IPS DF 19.7 (cell line): Measurements from ENCODE around the gene CSTPP1.
A peak's percentile ranks its signal among the peaks of the same experiment; 100 is the strongest.
"Not testable (repeated sequence)": the region's sequence is repeated elsewhere in the genome, so short reads cannot be mapped to it uniquely, and the experiment has no call there.

Experiments
- DNase-seq: peaks from one replicate; pipeline ENCODE4 v3.0.0-alpha.2; 2013; ENCODE audit warnings: low read depth, low spot score

CSTPP1 gene

DNA sequence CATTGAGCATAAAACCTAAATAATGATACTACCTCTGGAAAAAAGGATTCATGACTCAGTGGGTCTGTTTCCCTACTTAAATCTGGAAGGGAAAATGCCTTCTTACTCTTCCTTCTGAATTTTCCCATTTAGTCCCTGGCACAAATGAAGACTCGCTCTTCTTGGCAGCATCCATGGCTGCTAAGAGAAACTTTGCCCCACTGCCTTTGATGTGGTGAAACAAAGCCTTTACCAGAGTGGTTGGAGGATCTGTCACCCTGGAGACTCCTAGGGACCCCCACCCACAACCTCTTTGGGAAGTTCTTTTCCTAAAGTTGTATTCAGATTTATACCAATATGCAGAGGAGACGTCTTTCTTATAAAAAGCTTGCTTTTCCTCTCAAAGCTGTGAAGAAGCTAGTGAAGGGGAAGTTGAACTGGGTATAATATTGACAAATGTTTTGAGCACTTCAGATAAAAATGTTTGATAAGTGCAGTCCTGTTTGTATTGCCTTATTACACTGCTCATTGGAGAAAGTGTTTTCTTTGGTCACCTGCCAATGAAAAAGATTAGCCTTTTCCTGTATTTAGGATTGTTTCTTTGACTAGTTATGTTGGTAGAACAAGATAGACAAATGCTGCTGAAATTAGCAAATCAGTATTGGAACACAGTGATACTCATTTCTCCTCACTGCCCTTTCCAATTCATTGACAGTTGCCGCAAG is 162.8 kb downstream of the CSTPP1 start:
- no peak for DNase-seq

DNA sequence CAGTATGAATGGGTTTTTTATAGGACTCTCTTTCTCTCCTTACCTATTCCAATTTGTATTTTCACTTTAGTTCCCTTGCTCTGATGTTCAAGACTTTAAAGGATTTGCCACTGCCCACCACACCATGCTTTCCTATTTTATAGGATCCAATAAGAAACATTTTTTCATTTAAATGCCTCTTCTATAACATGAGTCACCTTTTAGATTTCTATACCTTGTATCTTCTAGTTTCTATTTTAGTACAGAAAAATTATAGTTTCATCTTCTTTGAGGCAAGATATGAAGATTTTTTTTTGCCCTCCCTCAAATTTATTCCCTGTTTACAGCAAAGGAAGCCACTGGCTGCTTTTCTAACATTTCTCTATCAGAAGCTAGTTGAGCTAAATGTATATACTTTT is 163.4 kb downstream of the CSTPP1 start:
- DNase-seq = no peak

DNA sequence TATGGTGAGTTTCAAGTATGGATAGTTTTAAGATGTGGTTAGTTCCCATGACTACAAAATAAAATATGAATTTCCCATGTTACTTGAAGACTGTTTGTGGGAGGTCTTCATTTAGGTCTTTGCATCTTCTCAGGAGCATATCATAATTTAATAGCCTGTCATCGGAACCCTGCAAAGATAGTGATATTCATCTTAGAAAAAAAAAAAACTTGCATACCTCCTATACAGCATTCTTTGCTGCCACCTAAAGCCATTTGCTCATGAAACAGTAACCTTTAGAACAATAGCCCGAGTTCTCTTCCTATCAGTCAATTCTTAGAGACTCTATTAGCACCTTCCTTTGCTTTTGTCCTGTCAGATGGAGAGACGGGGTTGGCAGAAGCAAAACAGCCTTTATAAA is 164.8 kb downstream of the CSTPP1 start:
- DNase-seq = no peak

DNA sequence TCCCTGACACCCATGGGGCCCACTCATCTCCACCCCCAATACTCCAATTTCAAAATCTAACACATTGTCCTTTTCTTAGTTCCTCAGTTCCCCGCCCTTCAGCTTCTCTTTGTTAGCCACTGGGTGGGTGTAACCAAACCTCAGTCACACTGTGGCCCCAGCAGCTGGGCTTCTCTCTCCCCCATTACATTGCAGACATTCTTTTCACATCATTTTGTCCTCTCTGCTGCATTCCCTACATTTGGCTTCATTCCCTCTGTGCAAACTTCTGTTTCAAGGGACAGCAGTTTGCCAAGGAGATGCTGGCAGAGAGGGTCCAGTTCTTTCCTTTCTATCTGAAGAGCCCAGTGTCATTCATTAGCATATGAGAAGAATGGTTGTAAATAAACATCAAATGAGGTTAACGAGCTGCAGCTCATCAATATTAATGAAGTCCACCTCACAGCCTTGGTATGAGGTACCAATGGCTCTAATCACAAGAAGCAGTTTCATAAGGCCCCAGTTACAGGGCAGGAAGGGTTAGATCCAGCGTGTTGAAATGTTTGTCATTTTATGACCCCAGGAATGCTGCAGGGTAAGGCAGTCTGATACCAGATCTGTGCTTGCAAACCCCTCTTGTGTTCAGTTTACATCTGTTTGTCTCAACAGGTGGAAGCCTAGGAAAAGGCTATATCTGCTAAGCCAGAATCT is 167.8 kb downstream of the CSTPP1 start:
- DNase-seq = peak; percentile 28

DNA sequence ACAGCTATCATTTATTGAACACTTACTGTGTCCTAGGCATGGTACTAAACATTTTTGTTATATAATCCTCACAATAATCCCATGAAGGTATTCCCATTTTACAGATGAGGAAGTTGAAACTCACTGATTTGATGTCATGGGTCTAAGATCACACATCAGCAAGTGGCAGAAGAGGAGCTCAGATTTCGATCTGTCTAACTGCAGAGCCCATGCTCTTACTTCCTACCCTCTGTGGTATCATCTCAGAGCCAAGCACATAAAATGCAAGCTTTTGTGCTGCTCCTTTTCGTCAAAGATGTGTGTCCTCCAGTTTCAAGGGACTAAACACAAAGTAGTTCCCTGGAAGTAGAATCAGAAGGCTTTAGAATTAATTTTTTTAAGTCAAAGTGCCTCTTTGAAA is 169.0 kb downstream of the CSTPP1 start:
- DNase-seq = no peak

DNA sequence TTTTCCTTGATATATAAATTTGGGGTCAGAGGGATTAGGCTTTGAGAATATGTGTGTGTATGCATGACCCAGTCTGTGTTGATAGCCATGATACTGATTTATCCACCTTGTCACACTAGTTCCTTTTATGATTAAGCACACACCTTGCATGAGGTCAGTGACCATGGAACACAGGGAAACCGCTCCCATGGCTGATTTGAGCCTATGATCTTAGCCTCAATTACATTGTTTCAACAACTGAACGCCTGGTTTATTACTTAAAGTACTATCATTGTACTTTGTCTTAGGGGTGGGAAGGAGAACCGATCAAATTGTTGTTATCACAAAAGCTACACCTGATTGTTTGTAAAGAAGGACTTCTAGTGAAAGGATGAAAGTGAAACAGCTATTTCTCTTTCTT is 169.4 kb downstream of the CSTPP1 start:
- DNase-seq = no peak

DNA sequence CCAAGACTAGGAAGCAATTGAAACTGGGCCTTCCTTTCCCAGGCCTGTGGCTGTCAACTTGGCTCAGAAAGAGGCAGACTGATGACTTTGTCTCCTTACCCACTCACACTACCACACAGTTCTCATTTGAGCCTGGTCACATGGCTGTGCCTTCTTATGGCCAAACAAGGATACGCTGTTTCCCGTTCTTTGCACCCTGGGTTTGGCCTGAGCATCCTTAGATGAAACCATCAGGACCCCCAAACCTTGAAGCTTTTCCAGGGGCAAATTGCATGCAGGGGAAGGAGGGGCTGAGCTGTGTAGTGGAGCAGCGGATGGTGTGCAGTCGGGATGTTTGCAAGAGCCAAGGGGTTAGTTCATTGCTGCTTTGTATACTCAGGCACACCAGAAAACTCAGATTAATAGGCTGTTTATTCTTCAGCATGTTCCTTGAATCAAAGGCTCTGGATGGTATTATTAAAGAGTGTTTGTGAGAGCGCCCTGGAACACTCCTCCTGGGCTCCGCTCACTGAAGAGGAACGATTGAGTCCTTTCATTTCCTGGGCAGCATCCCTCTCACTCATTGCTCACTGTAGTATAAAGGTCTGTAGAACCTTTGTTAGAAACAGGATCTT is 170.3 kb downstream of the CSTPP1 start:
- no peak for DNase-seq

DNA sequence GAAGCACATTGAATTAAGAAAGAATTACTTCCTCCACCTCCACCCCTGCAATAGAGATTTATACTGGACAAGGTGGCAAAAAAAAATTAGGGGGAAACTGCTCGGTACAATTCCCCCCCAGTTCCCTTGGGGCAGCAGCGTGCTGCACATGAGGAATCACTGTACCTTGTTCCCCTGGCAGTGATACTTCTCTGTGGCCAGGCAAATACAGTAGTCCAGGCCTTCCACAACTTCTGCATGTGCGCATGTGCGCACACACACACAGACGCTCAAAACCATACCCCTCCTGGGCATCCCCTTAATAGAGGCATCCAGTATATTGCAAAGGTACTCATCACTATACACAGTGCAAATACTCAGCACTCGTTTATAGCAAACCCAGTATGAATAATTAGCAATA is 171.2 kb downstream of the CSTPP1 start:
- no peak for DNase-seq

DNA sequence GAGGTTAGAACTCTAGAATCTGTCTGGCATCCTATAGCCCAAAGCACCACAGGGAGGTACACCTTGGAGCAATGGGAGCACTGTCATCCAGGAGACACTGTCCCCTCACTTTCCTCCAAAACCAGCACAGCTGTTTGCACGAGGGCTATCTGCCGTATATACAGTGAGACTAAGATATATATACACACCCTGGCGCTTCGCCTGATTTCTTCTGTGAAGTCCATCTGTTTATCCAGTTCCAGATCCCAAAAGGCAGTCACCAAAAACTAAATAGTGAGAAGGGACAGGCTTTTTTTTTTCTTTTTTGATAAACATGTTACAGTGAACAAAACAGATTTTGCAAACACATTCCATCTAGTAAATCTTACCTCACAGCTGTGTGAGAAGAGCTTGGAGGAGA is 171.7 kb downstream of the CSTPP1 start:
- DNase-seq = no peak

DNA sequence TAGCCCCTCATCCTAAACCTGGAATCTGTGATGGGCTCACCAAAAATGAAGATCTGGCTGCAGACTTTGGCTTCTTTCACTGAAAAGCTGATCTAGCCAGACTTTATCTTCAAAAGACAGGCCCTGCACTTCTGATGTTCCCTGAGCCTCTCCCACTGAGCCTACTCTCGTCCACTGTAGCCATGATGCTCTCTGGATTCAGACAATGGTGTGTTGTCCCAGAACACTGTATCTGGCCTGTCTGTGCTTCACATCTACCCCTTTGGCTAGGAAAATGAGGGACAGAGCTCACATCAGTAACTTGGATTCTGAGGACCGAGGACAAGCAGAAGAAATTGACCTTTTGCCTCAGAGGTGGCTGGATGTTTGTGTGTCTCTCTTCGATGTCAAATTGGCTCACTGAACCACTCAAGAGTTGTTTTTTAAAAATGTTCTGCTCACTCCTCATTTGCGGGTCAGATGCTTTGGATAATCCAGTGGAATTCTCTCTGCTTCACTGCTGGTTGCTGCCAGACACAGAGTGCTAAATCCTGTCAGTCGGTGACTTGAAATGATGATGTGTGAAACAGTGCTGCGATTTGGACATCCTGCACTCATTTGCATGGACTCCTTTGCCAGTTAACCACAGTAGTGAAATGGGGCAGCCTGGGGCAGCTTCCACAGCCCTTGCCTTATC is 172.6 kb downstream of the CSTPP1 start:
- no peak for DNase-seq

DNA sequence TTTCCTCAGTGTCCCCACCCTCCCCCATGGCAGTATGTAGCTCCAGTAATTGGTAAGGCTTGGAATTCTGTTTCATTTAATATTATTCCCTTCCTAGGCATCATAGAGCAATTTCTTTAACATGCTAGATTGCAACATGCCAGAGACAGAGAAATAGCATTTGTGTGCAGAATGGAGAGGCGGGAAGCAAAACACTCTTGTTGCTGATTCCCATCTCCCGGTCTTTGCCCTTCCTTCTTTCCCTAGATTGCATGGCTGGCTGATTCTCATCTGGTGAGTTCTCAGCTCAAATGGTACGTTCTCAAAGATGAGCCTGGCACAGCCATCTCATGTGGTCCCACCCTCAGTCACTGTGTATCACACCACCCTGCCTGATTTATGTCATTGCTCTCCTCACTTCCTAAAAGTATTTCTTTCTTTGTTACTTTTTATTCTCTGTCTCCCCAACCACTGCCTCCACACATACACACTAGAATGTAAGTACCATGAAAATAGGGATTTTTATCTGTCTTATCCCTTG is 173.2 kb downstream of the CSTPP1 start:
- no peak for DNase-seq

DNA sequence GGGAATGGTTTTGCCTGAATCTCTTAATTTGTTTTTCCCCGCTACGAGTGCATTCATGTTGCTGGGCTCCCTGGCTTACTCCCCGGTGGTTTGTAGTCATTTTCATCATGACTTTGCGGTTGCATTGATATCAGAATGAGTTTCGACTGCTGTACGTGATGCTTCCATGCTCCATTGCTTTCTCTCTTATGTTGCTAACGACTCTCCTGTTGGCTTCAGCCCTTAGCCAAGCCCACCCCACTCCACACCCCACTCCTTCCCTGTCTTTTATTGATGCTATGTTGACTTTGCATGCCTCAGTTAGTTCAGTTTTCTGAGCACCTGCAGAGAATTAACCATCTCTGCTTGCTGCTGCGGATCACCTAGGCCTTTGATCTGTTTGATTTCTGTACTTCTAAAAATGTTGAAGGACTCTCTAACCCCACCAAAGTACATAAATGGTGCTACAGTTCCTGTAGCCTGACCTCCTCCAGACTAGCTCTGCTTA is 174.8 kb downstream of the CSTPP1 start:
- DNase-seq = no peak

DNA sequence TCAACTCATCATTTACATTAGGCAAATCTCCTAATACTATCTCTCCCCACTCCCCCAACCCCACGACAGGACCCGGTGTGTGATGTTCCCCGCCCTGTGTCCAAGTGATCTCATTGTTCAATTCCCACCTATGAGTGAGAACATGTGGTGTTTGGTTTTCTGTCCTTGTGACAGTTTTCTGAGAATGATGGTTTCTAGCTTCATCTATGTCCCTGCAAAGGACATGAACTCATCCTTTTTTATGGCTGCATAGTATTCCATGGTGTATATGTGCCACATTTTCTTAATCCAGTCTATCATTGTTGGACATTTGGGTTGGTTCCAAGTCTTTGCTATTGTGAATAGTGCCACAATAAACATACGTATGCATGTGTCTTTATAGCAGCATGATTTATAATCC is 176.4 kb downstream of the CSTPP1 start:
- not testable (repeated sequence) for DNase-seq

DNA sequence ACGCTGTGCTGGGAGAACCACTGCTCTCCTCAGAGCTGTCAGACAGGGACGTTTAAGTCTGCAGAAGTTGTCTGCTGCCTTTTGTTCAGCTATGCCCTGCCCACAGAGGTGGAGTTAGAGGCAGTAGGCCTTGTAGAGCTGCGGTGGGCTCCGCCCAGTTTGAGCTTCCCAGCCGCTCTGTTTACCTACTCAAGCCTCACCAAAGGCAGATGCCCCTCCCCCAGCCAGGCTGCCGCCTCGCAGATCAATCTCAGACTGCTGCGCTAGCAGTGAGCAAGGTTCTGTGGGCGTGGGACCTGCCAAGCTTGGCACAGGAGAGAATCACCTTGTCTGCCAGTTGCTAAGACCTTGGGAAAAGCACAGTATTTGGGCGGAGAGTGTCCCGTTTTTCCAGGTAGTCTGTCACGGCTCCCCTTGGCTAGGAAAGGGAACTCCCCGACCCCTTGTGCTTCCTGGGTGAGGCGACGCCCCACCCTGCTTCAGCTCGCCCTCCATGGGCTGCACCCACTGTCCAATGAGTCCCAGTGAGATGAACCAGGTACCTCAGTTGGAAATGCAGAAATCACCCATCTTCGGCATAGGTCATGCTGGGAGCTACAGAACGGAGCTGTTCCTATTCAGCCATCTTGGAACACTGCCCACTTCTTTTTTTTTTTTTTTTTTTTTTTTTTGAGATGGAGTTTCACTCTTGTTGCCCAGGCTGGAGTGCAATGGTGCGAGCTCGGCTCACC is 182.6 kb downstream of the CSTPP1 start:
- not testable (repeated sequence) for DNase-seq

DNA sequence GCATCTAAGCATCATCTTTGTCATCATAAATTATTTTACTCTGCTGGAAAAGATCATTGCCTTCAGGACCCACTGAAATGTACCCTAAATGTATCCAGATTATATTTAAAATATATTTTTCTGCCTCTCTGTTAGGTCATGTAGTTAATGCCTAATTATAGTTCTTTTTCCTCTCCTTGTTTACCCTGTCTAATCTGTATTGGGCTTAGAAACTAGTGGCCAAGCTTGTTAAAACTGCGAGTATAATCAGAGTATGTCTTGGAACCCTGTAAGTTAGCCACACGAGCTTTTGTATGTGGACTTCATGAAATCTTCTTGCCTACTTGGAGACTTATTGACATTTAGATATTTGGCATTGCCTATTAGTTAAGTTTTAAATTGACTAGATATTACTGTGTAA is 184.5 kb downstream of the CSTPP1 start:
- no peak for DNase-seq

DNA sequence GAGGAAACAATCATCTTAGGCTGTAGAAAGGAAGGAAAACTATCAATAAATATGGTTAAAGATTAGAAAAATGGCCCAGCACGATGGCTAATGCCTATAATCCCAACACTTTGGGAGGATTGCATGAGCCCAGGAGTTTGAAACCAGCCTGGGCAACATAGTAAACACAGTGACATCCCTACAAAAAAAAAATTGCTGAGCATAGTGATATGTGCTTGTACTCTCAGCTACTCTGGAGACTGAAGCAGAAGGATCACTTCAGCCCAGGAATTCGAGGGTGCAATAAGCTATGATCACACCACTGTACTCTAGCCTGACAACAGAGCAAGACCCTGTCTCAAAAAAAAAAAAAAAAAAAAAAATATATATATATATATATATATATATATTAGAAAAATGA is 185.2 kb downstream of the CSTPP1 start:
- DNase-seq = no peak

DNA sequence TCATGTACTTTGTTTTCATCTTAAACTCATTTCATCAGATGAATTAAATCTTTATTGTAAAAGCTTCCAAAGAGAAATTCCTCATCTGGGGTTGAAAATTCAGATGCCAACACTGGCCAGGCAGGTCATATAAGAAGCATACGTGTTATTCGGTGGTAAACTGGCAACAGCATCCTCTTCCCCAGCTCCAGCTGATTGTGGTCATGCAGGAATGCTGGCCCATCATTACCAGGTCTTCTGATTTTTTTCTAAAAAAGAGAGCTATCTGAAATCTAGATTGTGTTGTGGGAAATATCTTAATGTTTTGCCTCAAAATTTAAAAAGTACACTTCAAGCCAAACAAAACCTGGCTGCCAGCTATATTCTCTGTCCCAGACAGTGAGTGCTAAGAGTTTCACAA is 186.5 kb downstream of the CSTPP1 start:
- DNase-seq = no peak

DNA sequence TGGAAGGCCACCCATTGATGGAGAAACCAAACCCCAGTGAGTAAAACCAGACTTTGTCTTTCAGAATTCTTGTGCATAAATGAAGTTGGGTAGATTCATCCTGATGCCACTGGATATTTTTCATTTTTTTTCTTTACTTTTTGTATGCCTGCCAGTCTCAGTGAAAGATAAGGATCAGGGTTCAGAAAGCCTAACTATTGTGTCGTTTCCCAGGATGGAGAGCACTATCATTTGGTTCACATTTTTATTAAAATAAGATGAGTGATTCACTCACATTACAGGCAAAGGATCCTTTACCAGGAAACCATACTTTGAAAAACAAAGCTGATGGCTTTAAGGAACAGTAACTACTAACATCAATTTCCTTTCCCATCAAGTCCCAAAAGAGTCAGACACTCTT is 188.1 kb downstream of the CSTPP1 start:
- no peak for DNase-seq

DNA sequence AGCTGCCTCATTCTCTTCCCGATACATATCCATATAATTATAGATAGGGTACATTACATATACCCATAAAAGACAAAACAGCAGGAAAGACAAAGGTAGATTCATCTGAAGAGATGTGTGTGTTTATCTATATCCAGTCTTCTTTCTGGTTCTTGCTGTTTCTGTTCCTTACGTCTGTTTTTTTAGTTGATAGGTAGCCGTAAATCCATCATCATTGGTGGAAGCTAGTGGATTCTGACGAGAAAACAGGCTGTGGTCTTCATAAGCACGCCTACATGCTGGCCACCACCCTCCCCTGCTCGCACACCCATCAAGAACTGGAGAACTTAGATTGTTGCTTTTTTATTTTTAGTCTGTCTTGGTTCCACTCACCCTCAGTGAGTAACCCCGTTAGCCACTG is 188.5 kb downstream of the CSTPP1 start:
- DNase-seq = no peak

DNA sequence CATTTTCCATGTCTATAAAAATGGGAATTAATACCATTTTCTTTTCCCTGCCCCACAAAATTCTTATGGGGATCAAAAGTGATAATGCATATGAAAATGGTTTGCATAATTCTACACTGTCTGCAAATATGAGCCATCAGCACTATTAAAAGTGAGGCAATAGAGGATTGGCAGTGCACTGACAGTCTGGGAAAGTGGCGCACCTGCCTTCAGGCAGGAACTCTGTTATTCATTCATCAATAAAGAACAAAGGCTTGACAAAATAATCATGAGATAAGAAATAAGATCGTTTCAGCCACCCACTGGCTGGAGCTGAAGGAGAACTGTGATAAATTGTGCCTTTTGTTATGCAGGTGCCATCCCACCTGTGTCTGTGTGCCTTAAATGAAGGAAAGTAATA is 190.7 kb downstream of the CSTPP1 start:
- DNase-seq = no peak

DNA sequence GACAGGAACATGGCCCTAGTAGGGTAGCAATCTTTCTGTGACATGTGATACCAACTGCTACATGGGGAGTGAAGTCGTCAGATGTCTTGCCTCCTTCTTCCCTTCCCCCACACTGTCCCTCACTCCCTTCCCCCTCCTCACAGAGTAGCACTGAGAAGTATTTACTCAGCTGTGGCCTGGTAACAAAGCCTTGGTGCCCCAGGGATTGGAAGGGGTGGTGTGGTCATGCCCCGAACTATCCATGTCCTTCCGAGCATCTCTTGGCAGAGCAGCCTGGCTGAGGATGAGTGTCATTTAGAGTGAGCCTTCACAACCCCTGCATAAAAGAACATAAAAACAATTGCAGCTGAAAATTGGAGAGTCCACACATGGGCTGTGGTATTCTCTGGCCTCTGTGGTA is 194.0 kb downstream of the CSTPP1 start:
- DNase-seq = no peak

DNA sequence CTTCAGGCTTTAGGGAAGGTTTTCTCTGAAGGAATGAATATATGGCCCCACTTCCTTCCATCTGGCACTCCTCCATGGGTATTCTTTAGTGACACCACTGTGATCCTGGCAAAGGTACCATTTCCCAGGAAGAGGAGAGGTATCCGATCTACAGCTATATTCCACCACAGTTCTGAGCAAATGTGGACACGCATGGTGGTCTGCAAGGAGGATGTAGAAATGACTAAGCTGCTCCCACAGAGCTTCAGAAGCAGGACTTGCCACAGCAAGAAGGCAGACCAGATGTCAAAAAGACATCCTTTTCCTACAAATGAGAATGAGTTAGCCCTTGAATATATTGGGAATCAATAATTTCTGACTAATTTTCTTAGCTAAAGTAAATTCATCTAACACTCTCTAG is 194.6 kb downstream of the CSTPP1 start:
- DNase-seq = no peak
